Breast epithelium (tissue), 4 donors: ENCODE results near the gene CCDC88B. TPM values are rescaled to one million over a fixed set of nuclear protein-coding genes. Genes with fewer than 3 reads are reported as not detected.

Experiments used
- DNase-seq, 2 donors: peaks; one replicate each; pipeline ENCODE4 v3.0.0-alpha.2; 2019; ENCODE audit warnings: low spot score in 2 of 2
- H3K27ac ChIP-seq, 2 donors: fragments of 200-600 bp; sonication (generic) in 1 of 2; one replicate each; pipeline ENCODE4 v1.5.1; 2016 to 2019; ENCODE audit warnings: mild to moderate bottlenecking in 1 of 2
- H3K27me3 ChIP-seq, 2 donors: fragments of 200-600 bp; sonication (generic) in 1 of 2; one replicate each; pipeline versions ENCODE4 v1.5.1 to v1.6.0; 2017 to 2019; ENCODE audit warnings: control low read depth in 1 of 2, mild to moderate bottlenecking in 1 of 2
- H3K36me3 ChIP-seq: fragments of 200-600 bp; one replicate; pipeline ENCODE4 v1.5.1; 2019
- H3K4me1 ChIP-seq, 2 donors: fragments of 200-600 bp; sonication (generic); one replicate each; pipeline ENCODE4 v1.5.1; 2016 to 2019; ENCODE audit warnings: control low read depth in 1 of 2
- H3K4me3 ChIP-seq, 3 donors: fragments of 200-600 bp; sonication (generic); 1 replicate in 2 of 3; 2 replicates in 1 of 3; pipeline ENCODE4 v1.5.1; 2016 to 2019; ENCODE audit warnings: mild to moderate bottlenecking in 3 of 3, moderate library complexity in 2 of 3
- H3K9me3 ChIP-seq, 2 donors: fragments of 200-600 bp; sonication (generic) in 1 of 2; one replicate each; pipeline ENCODE4 v1.5.1; 2016 to 2019; ENCODE audit warnings: control low read depth in 1 of 2
- CTCF ChIP-seq, 3 donors: fragments of 450-650 bp; IDR thresholded peaks; one replicate each; pipeline ENCODE4 v1.5.1; 2016 to 2017; ENCODE audit warnings: antibody characterized with exemption in 3 of 3, mild to moderate bottlenecking in 3 of 3, moderate library complexity in 3 of 3
- POLR2A ChIP-seq: fragments of 450-650 bp; IDR thresholded peaks from one replicate; pipeline ENCODE4 v1.6.1; 2016; ENCODE audit warnings: antibody characterized with exemption, mild to moderate bottlenecking, moderate library complexity
- POLR2AphosphoS5 ChIP-seq, 3 donors: sonication (generic); formaldehyde crosslinking; IDR thresholded peaks; one replicate each; pipeline ENCODE4 v1.6.1; 2017; ENCODE audit warnings: antibody characterized with exemption in 3 of 3
- intact Hi-C: fragments of 100-400 bp; cut with DNase I; formaldehyde crosslinking; loops from one replicate; pipeline ENCODE4 v1.15.1; 2023; ENCODE audit warnings: low total_unique reads
- total RNA-seq, 3 donors: library from RNA; depleted of rRNA; stranded (reverse); fragments of >200 nt; gene quantifications; one replicate each; pipeline ENCODE4 v1.1.0, GENCODE V29; 2016

The CCDC88B gene
- total RNA-seq, 3 donors from 2014 or later: 3.3 to 10.7 (median 5.9) TPM

DNA sequence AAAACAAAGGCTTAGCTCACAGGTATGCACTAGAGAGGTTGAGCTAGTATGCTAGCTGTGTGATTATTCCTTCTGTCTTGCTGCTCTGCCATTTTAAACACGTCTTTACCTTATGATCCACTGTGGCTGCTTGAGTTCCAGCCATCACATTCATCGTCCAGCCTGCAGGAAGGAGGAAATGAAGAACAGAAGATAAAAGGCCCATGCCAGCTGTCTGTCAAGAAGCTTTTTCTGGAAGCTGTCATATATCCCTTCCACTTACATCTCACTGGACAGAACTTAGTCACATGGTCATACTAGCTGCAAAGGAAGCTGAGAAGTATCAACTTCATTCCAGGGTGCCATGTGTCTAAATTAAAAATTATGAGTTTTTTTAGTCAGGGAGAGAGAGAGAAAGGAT lies 12.6 kb upstream of the CCDC88B start:
- H3K9me3 ChIP-seq: no peaks in the 10 kb centered on the region
- no peak overlapping the region for H3K27ac ChIP-seq
- no peaks in the 10 kb centered on the region for H3K27me3 ChIP-seq
- intact Hi-C loops: no loop called here
- H3K4me3 ChIP-seq: no peak overlapping the region
- no peaks in the 10 kb centered on the region for H3K36me3 ChIP-seq
- TF ChIP-seq CTCF (IDR thresholded peaks at IDR 0.05) (no peak), POLR2A (no peak), POLR2AphosphoS5 (IDR thresholded peaks at IDR 0.05) (no peak)
- no peak for DNase-seq
- H3K4me1 ChIP-seq: no peaks in the 10 kb centered on the region

- Histone ChIP-seq H3K9me3 (no peaks in the 10 kb centered on the region), H3K27me3 (no peaks in the 10 kb centered on the region), H3K4me3 (no peak overlapping the region), H3K27ac (no peak overlapping the region), H3K36me3 (no peaks in the 10 kb centered on the region), H3K4me1 (no peaks in the 10 kb centered on the region)
- TF ChIP-seq POLR2A: no peak
- no peak for TF ChIP-seq POLR2AphosphoS5 (IDR thresholded peaks at IDR 0.05)
- no peak for TF ChIP-seq CTCF (IDR thresholded peaks at IDR 0.05)
- DNase-seq: no peak
- intact Hi-C loops: no loop called here
Observed at GRCh38 chr11:64327993-64328392, 12.0 kb upstream of the CCDC88B start.

DNA sequence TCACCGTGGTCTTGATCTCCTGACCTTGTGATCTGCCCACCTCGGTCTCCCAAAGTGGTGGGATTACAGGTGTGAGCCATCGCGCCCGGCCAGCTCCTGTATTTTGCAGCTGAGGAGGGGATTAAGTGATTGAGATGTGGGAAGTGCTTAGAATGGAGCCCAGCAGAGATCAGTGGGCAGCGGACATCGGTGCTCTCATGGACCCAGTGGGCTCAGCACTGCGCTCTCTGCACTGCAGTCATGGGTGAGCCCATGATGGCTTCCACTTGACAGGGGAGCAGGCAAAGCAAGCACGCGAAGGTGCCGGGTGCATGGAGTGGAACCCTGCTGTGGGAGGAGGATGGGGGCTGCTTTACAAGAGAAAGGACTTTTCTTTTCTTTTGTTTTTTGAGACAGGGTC lies 9.1 kb upstream of the CCDC88B start:
- DNase-seq: no peak
- Histone ChIP-seq H3K4me3 (no peak overlapping the region), H3K27me3 (no peaks in the 10 kb centered on the region), H3K27ac (no peak overlapping the region), H3K9me3 (no peaks in the 10 kb centered on the region), H3K36me3 (no peaks in the 10 kb centered on the region), H3K4me1 (no peaks in the 10 kb centered on the region)
- TF ChIP-seq CTCF (IDR thresholded peaks at IDR 0.05) (no peak), POLR2A (no peak), POLR2AphosphoS5 (IDR thresholded peaks at IDR 0.05) (no peak)
- intact Hi-C loops: no loop called here

DNA sequence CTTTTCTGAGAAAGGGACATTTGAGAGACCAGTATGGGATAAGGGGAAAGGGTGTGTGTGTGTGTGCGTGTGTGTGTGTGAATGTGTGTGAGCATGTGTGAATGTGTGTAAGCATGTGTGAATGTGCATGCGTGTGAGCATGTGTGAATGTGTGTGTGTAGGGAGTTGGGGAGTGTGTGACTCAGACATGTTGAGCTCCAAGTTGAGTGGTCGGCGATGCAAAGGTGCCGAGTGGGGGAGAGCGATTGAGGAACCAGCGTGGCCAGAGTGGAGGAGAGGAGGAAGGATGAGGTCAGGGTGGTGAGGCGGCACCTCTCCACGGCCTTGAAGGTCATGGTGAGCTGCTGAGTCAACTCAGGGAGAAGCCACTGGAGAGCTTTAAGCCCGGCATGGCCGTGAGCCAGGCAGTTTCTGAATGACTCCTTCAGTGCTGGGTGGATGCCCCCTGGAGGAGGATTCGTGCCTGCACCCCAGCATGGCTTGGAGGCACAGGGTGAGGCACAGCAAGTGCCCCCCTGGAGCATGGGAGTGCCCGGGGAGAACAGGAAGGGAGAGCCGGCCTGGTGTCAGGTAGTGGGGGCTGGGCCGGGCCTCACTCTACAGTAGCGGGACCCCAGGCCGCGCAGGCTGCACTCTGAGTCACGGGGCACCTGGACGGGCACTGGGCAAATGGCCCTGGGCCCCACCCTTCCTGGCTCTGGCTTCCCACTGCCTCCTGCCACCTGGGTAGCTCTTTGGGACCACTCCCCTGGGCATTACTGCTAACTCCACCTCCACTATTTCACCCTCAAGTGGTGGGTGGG lies 8.2 kb upstream of the CCDC88B start:
- Histone ChIP-seq H3K27me3 (no peaks in the 10 kb centered on the region), H3K36me3 (no peaks in the 10 kb centered on the region), H3K4me1 (no peaks in the 10 kb centered on the region), H3K27ac (peak overlapping the region in 1 of 2 donors; percentile 0), H3K9me3 (no peaks in the 10 kb centered on the region), H3K4me3 (no peak overlapping the region)
- intact Hi-C loops: no loop called here
- no peak for DNase-seq
- TF ChIP-seq POLR2A (no peak), POLR2AphosphoS5 (IDR thresholded peaks at IDR 0.05) (no peak), CTCF (IDR thresholded peaks at IDR 0.05) (no peak)

- DNase-seq: no peak
- intact Hi-C loops: no loop called here
- Histone ChIP-seq H3K4me1 (no peaks in the 10 kb centered on the region), H3K4me3 (no peak overlapping the region), H3K27ac (no peak overlapping the region), H3K9me3 (no peaks in the 10 kb centered on the region), H3K27me3 (no peaks in the 10 kb centered on the region), H3K36me3 (no peaks in the 10 kb centered on the region)
- TF ChIP-seq CTCF (IDR thresholded peaks at IDR 0.05): no peak
- no peak for TF ChIP-seq POLR2AphosphoS5 (IDR thresholded peaks at IDR 0.05)
- no peak for TF ChIP-seq POLR2A
Observed at GRCh38 chr11:64333556-64333955, 6.4 kb upstream of the CCDC88B start.
